ENCODE measurements around the gene IL27RA. TPM values are rescaled to one million over a fixed set of nuclear protein-coding genes. Genes with fewer than 3 reads are reported as not detected.

IL27RA gene
- total RNA-seq, 1 donor from 2014 or later, result 5.9 TPM

Other genes starting within 250 kb of the IL27RA start
- gene ZSWIM4, start 236.3 kb upstream of the IL27RA start, total RNA-seq, result 14.0 TPM
- 3.0 TPM for gene NANOS3, start 154.6 kb upstream of the IL27RA start, total RNA-seq
- 14.8 TPM for gene BRME1, start 125.6 kb upstream of the IL27RA start, total RNA-seq
- 11.8 TPM for gene CC2D1A, start 125.6 kb upstream of the IL27RA start, total RNA-seq
- not detected for gene PODNL1, start 93.3 kb upstream of the IL27RA start, total RNA-seq
- gene DCAF15, start 79.3 kb upstream of the IL27RA start, total RNA-seq, result 12.5 TPM
- 2.7 TPM for gene RFX1, start 25.4 kb upstream of the IL27RA start, total RNA-seq
- gene RLN3, start 3.6 kb upstream of the IL27RA start, total RNA-seq, result not detected
- gene PALM3, start 30.3 kb downstream of the IL27RA start, total RNA-seq, result 4.9 TPM
- gene MISP3, start 41.0 kb downstream of the IL27RA start, total RNA-seq, result 1.7 TPM
- not detected for gene C19orf67, start 54.0 kb downstream of the IL27RA start, total RNA-seq
- gene SAMD1, start 59.0 kb downstream of the IL27RA start, total RNA-seq, result 28.0 TPM
- 36.4 TPM for gene PRKACA, start 86.0 kb downstream of the IL27RA start, total RNA-seq
- gene ASF1B, start 104.8 kb downstream of the IL27RA start, total RNA-seq, result 1.7 TPM
- 53.8 TPM for gene ADGRL1, start 174.4 kb downstream of the IL27RA start, total RNA-seq